Inferior parietal cortex (tissue), 1 donor: ENCODE results near the gene NELL1.

ENCODE experiments used
- DNase-seq: peaks from one replicate; pipeline ENCODE4 v3.0.0-alpha.2; 2016; ENCODE audit errors: extremely low spot score

The NELL1 gene

GRCh38 chr11:20668131-20668809 is 1.1 kb upstream of the NELL1 start:
- DNase-seq = no peak

GRCh38 chr11:20669820-20670684 is 666 bp downstream of the NELL1 start:
- no peak for DNase-seq

- DNase-seq = no peak
Observed at GRCh38 chr11:20670932-20671403, 1.6 kb downstream of the NELL1 start.

- DNase-seq = peak; percentile 60
Observed at GRCh38 chr11:20671856-20672546, 2.6 kb downstream of the NELL1 start.

- no peak for DNase-seq
Observed at GRCh38 chr11:20672575-20672974, 3.2 kb downstream of the NELL1 start.

- DNase-seq = no peak
Observed at GRCh38 chr11:20676658-20677057, 7.3 kb downstream of the NELL1 start.

- no peak for DNase-seq
Observed at GRCh38 chr11:20688761-20689160, 19.4 kb downstream of the NELL1 start.

GRCh38 chr11:20707876-20708275 is 38.5 kb downstream of the NELL1 start:
- no peak for DNase-seq

- no peak for DNase-seq
Observed at GRCh38 chr11:20712912-20713311, 43.5 kb downstream of the NELL1 start.

- DNase-seq = no peak
Observed at GRCh38 chr11:20715464-20715863, 46.1 kb downstream of the NELL1 start.

GRCh38 chr11:20715931-20716330 is 46.5 kb downstream of the NELL1 start:
- DNase-seq = no peak

GRCh38 chr11:20719821-20720220 is 50.4 kb downstream of the NELL1 start:
- DNase-seq = no peak

GRCh38 chr11:20723366-20723765 is 54.0 kb downstream of the NELL1 start:
- DNase-seq = no peak

GRCh38 chr11:20729597-20730105 is 60.3 kb downstream of the NELL1 start:
- no peak for DNase-seq

- no peak for DNase-seq
Observed at GRCh38 chr11:20731676-20732215, 62.4 kb downstream of the NELL1 start.

- DNase-seq = no peak
Observed at GRCh38 chr11:20739107-20739506, 69.7 kb downstream of the NELL1 start.

- no peak for DNase-seq
Observed at GRCh38 chr11:20739577-20739976, 70.2 kb downstream of the NELL1 start.

- no peak for DNase-seq
Observed at GRCh38 chr11:20754933-20755332, 85.5 kb downstream of the NELL1 start.

- no peak for DNase-seq
Observed at GRCh38 chr11:20759541-20759940, 90.2 kb downstream of the NELL1 start.

GRCh38 chr11:20760811-20761210 is 91.4 kb downstream of the NELL1 start:
- DNase-seq = no peak

- no peak for DNase-seq
Observed at GRCh38 chr11:20762116-20762844, 92.9 kb downstream of the NELL1 start.
